Measurements from ENCODE around the gene TSPEAR. TPM values are rescaled to one million over a fixed set of nuclear protein-coding genes. Genes with fewer than 3 reads are reported as not detected.

Gene TSPEAR
- total RNA-seq, 2 donors from 2014 or later, result 0.85 TPM; not detected in 1

DNA sequence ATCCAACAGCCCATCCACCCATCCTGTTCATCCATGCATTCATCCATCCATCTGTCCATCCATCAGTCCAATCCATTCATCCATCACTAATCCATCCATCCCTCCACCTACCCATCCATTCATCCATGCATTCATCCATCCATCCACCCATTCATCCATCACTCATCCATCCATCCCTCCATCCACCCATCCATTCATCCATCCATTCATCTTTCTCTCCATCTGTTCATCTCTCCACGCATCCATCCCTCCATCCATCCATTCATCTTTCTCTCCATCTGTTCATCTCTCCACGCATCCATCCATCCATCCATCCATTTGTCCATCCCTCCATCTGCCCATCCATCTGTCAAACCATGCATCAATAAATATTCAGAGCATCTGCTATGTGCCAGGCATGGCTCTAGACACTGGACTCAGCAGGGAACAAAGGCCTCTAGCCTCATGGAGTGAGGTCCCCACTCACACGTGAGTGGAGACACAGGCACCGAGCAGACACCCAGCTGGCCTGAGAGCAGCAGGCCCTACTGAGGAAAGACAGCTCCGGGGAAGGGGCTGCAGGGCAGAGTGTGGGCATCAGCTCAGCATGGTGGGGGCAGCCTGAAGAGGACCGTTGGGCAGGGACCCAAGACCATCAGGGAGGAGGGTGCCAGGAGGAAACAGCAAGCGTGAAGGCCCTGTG lies 181.0 kb downstream of the TSPEAR start:
- H3K4me3 ChIP-seq, result no peak overlapping the region

DNA sequence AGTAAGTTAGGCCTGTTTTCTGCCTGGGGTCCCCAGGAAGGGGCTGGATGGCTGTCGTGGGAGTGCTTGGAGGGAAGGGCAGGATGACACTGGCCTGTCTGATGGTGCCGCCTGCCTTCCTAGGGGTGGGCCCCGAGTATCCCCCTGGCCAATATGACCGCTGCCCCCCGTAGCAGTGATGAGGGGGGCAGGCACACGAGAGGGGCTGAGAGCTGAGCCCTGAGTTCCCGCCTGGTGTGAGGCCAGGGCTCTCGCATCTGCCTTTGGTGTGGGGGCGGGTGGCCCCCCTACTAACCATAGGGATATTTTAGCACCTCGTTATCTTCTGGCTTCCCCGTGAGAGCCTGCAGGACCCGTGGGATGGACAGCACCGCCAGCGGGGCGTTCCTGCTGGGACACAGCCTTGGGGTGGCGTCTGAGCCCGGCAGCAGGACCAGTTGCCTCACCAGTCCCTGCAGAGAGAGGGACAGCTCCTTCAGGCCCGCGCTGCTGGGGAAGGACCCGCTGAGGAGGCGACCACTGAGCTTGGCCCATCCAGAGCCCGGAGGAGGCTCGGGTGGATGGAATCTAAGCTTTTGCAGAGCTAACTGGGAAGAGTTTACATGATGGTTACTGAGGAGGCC lies 181.8 kb downstream of the TSPEAR start:
- no peaks in the 10 kb centered on the region for H3K9me3 ChIP-seq
- no peak overlapping the region for H3K4me3 ChIP-seq
- no peak overlapping the region for H3K27ac ChIP-seq
- WGBS, result 78% methylated on average over 23 of the region's 23 CpGs
- intact Hi-C loops (cut with DNase I), result no loop called here
- DNase-seq (ENCODE audit: low spot score), result no peak
- H3K4me1 ChIP-seq (replicated peaks), result no peaks in the 10 kb centered on the region
- TF ChIP-seq, protein P1, sequence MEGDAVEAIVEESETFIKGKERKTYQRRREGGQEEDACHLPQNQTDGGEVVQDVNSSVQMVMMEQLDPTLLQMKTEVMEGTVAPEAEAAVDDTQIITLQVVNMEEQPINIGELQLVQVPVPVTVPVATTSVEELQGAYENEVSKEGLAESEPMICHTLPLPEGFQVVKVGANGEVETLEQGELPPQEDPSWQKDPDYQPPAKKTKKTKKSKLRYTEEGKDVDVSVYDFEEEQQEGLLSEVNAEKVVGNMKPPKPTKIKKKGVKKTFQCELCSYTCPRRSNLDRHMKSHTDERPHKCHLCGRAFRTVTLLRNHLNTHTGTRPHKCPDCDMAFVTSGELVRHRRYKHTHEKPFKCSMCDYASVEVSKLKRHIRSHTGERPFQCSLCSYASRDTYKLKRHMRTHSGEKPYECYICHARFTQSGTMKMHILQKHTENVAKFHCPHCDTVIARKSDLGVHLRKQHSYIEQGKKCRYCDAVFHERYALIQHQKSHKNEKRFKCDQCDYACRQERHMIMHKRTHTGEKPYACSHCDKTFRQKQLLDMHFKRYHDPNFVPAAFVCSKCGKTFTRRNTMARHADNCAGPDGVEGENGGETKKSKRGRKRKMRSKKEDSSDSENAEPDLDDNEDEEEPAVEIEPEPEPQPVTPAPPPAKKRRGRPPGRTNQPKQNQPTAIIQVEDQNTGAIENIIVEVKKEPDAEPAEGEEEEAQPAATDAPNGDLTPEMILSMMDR (IDR thresholded peaks at IDR 0.05), result no peak
- TF ChIP-seq POLR2AphosphoS5 (IDR thresholded peaks at IDR 0.05) (no peak), POLR2A (IDR thresholded peaks at IDR 0.05) (no peak)
- no peaks in the 10 kb centered on the region for H3K36me3 ChIP-seq
- no peaks in the 10 kb centered on the region for H3K27me3 ChIP-seq (replicated peaks; ENCODE audit: insufficient read depth)

More for the DNA sequence above, 181.0 kb downstream of the TSPEAR start:
- TF ChIP-seq, protein P1 (IDR thresholded peaks at IDR 0.05), result no peak
- Histone ChIP-seq H3K9me3 (no peaks in the 10 kb centered on the region), H3K4me1 (replicated peaks) (no peaks in the 10 kb centered on the region), H3K27me3 (replicated peaks; ENCODE audit: insufficient read depth) (no peaks in the 10 kb centered on the region), H3K27ac (no peak overlapping the region), H3K36me3 (no peaks in the 10 kb centered on the region)
- 91% methylated on average over 6 of the region's 7 CpGs for WGBS
- no peak for DNase-seq (ENCODE audit: low spot score)
- intact Hi-C loops (cut with DNase I), result no loop called here

DNA sequence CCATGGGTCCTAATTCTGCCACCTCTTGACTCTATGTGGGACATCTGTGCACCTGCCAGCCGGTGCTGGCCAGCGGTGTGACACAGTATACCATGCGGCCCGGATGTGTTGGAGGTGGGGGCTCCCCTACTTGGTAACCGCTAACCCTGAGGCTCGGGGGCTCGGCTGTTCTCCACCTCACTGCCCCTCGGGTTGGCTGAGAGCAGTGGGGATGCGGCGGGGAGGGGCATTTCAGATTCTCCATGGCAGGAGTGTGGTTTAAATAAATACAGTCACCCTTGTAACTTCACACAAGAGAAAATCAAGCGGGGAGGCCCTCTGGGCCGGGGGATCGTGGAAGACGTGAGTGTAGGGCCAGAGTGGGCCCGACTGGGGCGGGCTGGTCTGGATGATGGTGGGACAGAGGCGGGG lies 182.4 kb downstream of the TSPEAR start:
- intact Hi-C loops (cut with DNase I), result no loop called here
- Histone ChIP-seq H3K4me1 (replicated peaks) (no peaks in the 10 kb centered on the region), H3K27me3 (replicated peaks; ENCODE audit: insufficient read depth) (no peaks in the 10 kb centered on the region), H3K27ac (no peak overlapping the region), H3K9me3 (no peaks in the 10 kb centered on the region), H3K36me3 (no peaks in the 10 kb centered on the region), H3K4me3 (no peak overlapping the region)
- no peak for DNase-seq (ENCODE audit: low spot score)
- TF ChIP-seq POLR2A (IDR thresholded peaks at IDR 0.05) (no peak), POLR2AphosphoS5 (IDR thresholded peaks at IDR 0.05) (no peak)
- TF ChIP-seq, protein P1 (IDR thresholded peaks at IDR 0.05), result no peak
- WGBS, result 93% methylated on average over 17 of the region's 17 CpGs

DNA sequence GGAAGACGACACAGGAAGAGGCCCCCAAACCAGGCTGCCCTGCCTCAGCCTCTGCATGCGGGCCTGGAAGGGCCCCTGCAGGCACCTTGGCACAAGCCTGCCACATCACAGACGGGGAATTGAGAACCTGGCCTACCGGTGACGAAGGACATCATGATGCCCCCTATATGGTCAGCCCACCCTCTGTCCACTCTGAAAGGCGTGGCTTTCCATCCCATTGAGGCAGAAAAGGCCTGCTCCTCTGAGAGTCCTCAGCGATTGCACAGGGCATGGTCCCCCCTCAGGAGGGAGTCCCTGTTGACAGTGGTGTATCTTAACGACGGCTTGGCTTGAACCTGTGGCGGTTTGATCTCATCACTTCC lies 182.8 kb downstream of the TSPEAR start:
- H3K27ac ChIP-seq, result no peak overlapping the region
- H3K36me3 ChIP-seq, result no peaks in the 10 kb centered on the region
- no peak overlapping the region for H3K4me3 ChIP-seq
- H3K27me3 ChIP-seq (replicated peaks; ENCODE audit: insufficient read depth), result no peaks in the 10 kb centered on the region
- H3K9me3 ChIP-seq, result no peaks in the 10 kb centered on the region
- no peaks in the 10 kb centered on the region for H3K4me1 ChIP-seq (replicated peaks)
- WGBS, result 97% methylated on average over 10 of the region's 10 CpGs
- intact Hi-C loops (cut with DNase I), result no loop called here
- TF ChIP-seq POLR2AphosphoS5 (IDR thresholded peaks at IDR 0.05) (no peak), POLR2A (IDR thresholded peaks at IDR 0.05) (no peak)
- TF ChIP-seq, protein P1 (IDR thresholded peaks at IDR 0.05), result no peak
- DNase-seq (ENCODE audit: low spot score), result no peak

All from prostate gland (tissue), 2 donors.